Endothelial cell of umbilical vein (primary cell): Measurements from ENCODE around the gene GRK4. TPM values are rescaled to one million over a fixed set of nuclear protein-coding genes. Genes with fewer than 3 reads are reported as not detected.

ENCODE experiments used
- BruUV-seq: library from RNA; stranded (reverse); fragments of 400-500 nt; replicated peaks from 2 replicates; lab custom pipeline; 2021; lab: Mats Ljungman, UMichigan
- CTCF ChIA-PET: fragments of 300-600, 350-600 bp; sonication (Branson Sonifier 250); formaldehyde crosslinking; loops from one replicate; lab custom pipeline; 2021; ENCODE audit warnings: antibody characterized with exemption, inconsistent platforms; lab: Charles Lee
- POLR2A ChIA-PET: fragments of 300-600, 350-600 bp; sonication (Branson Sonifier 250); formaldehyde crosslinking; loops from one replicate; lab custom pipeline; 2021; ENCODE audit warnings: antibody characterized with exemption, inconsistent platforms; lab: Charles Lee
- DNase-seq: peaks from one replicate; pipeline ENCODE4 v3.0.0-alpha.2; 2011; ENCODE audit warnings: low read depth, low spot score
- FAIRE-seq: peaks from 2 replicates; lab custom pipeline; 2011; peaks lifted over from hg19 to GRCh38; lab: Jason Lieb, UNC
- H2AFZ ChIP-seq: 2 replicates; pipeline ENCODE4 v1.6.0; 2012; ENCODE audit warnings: low read depth, low read length, control low read depth, inconsistent platforms
- H3K27ac ChIP-seq: 2 replicates; pipeline ENCODE4 v1.5.1; 2011; ENCODE audit warnings: low read depth, mild to moderate bottlenecking, control low read depth, low read length, moderate library complexity; ENCODE audit not compliant: insufficient read depth
- H3K27me3 ChIP-seq, 2 experiments: 2 replicates each; pipeline versions ENCODE4 v1.6.0 to v1.6.1; 2011; ENCODE audit warnings: low read length in 2 of 2, mixed read lengths in 1 of 2; ENCODE audit not compliant: control insufficient read depth in 2 of 2, insufficient read depth in 2 of 2
- H3K36me3 ChIP-seq, 2 experiments: 2 replicates in 1 of 2; 3 replicates in 1 of 2; pipeline ENCODE4 v1.5.1; 2011; ENCODE audit warnings: low read length in 2 of 2, mild to moderate bottlenecking in 1 of 2, moderate library complexity in 1 of 2; ENCODE audit not compliant: control insufficient read depth in 2 of 2, insufficient read depth in 2 of 2; ENCODE audit errors: extremely low read depth in 1 of 2
- H3K4me1 ChIP-seq: 3 replicates; pipeline ENCODE4 v1.5.1; 2011; ENCODE audit warnings: mild to moderate bottlenecking, low read length; ENCODE audit not compliant: control insufficient read depth, insufficient read depth; ENCODE audit errors: extremely low read depth
- H3K4me2 ChIP-seq: 2 replicates; pipeline ENCODE4 v1.6.1; 2011; ENCODE audit warnings: low read length, control low read depth, mixed read lengths; ENCODE audit not compliant: insufficient read depth
- H3K4me3 ChIP-seq, 3 experiments: fragments of 200-600 bp in 1 of 3; sonication (generic), shearing (Covaris generic) in 1 of 3; replicated peaks in 1 of 3; 2 replicates each; pipeline ENCODE4 v1.5.1; 2011 to 2016; ENCODE audit warnings: control low read depth in 3 of 3, low read length in 3 of 3, mild to moderate bottlenecking in 2 of 3, inconsistent platforms in 1 of 3, low read depth in 1 of 3, moderate library complexity in 1 of 3; ENCODE audit not compliant: insufficient read depth in 1 of 3
- H3K79me2 ChIP-seq: 2 replicates; pipeline ENCODE4 v1.6.0; 2012; ENCODE audit warnings: low read length, inconsistent platforms; ENCODE audit not compliant: control insufficient read depth, insufficient read depth
- H3K9ac ChIP-seq: replicated peaks from 2 replicates; pipeline ENCODE3; 2011; ENCODE audit warnings: low read length, control low read depth; ENCODE audit not compliant: insufficient read depth; ENCODE audit errors: extremely low read depth
- H3K9me1 ChIP-seq: replicated peaks from 3 replicates; pipeline ENCODE4 v1.6.0; 2011; ENCODE audit warnings: mild to moderate bottlenecking, low read length; ENCODE audit not compliant: control insufficient read depth, insufficient read depth; ENCODE audit errors: extremely low read depth
- H3K9me3 ChIP-seq: replicated peaks from 2 replicates; pipeline ENCODE4 v1.5.1; 2012; ENCODE audit warnings: low read length, inconsistent platforms; ENCODE audit not compliant: control insufficient read depth, insufficient read depth
- H4K20me1 ChIP-seq: replicated peaks from 2 replicates; pipeline ENCODE3; 2011; ENCODE audit warnings: mild to moderate bottlenecking, low read length; ENCODE audit not compliant: control insufficient read depth, insufficient read depth; ENCODE audit errors: extremely low read depth
- CTCF ChIP-seq, 2 donors: IDR thresholded peaks; 1 replicate in 1 of 2; 2 replicates in 1 of 2; pipeline ENCODE4 v1.5.1; 2011; ENCODE audit warnings: low read length in 2 of 2, mild to moderate bottlenecking in 2 of 2, moderate library complexity in 2 of 2, control low read depth in 1 of 2, inconsistent platforms in 1 of 2, low read depth in 1 of 2; ENCODE audit not compliant: insufficient read depth in 1 of 2; ENCODE audit errors: extremely low read depth in 1 of 2
- EZH2 ChIP-seq: IDR thresholded peaks from 2 replicates; pipeline ENCODE4 v1.6.1; 2012; ENCODE audit warnings: borderline replicate concordance, low read depth, mild to moderate bottlenecking, moderate library complexity, low read length, inconsistent platforms; ENCODE audit not compliant: severe bottlenecking
- FOS ChIP-seq: IDR thresholded peaks from 2 replicates; pipeline ENCODE4 v1.6.1; 2011; ENCODE audit warnings: mild to moderate bottlenecking, low read length, moderate library complexity, borderline replicate concordance; ENCODE audit not compliant: insufficient read depth
- GATA2 ChIP-seq: IDR thresholded peaks from 2 replicates; pipeline ENCODE4 v1.7.0; 2011; ENCODE audit warnings: low read depth, mild to moderate bottlenecking, moderate library complexity, mixed read lengths, low read length; ENCODE audit not compliant: insufficient read length, insufficient read depth
- JUN ChIP-seq: IDR thresholded peaks from 2 replicates; pipeline ENCODE4 v1.6.1; 2011; ENCODE audit warnings: borderline replicate concordance, low read depth; ENCODE audit not compliant: insufficient read length, insufficient read depth
- MAX ChIP-seq: IDR thresholded peaks from 2 replicates; pipeline ENCODE4 v1.6.1; 2011; ENCODE audit not compliant: insufficient read depth, insufficient read length
- MYC ChIP-seq: IDR thresholded peaks from one replicate; pipeline ENCODE4 v1.6.1; 2011; ENCODE audit warnings: mild to moderate bottlenecking, low read depth, low read length
- POLR2A ChIP-seq: IDR thresholded peaks from 2 replicates; pipeline ENCODE4 v1.6.1; 2012; ENCODE audit warnings: low read depth, mild to moderate bottlenecking, control low read depth, low read length
- POLR2AphosphoS5 ChIP-seq: IDR thresholded peaks from 2 replicates; pipeline ENCODE4 v1.6.1; 2012; ENCODE audit warnings: low read depth, mild to moderate bottlenecking, control low read depth, low read length, moderate library complexity; ENCODE audit not compliant: insufficient read depth
- dilution Hi-C: fragments of 300-500 bp; cut with MboI; formaldehyde crosslinking; loops from one replicate; pipeline ENCODE4 v1.15.0; 2019; ENCODE audit warnings: low sequenced_read_pairs; ENCODE audit not compliant: extremely low pct_ligation_motif_present
- intact Hi-C: fragments of 100-400 bp; cut with micrococcal nuclease; formaldehyde crosslinking; loops from one replicate; pipeline ENCODE4 v1.10.0; 2022
- polyA plus RNA-seq, 4 experiments: library from polyadenylated mRNA; depleted of rRNA in 3 of 4; stranded (reverse) in 3 of 4; unstranded in 1 of 4; fragments of >200 nt; gene quantifications; 2 replicates each; pipeline versions ENCODE4 v1.2.1 to v1.2.3, GENCODE V29; 2011 to 2012; ENCODE audit warnings: missing spikeins in 1 of 4
- total RNA-seq: library from RNA; stranded (reverse); gene quantifications from 2 replicates; pipeline ENCODE4 v1.2.3, GENCODE V29; 2021

Gene GRK4
- total and polyA plus RNA-seq, 2 donors (not counting 3 experiments of a cell fraction or from before 2014, with no cell fraction given), result 3.1 to 6.3 TPM

- DNase-seq (no peak), FAIRE-seq (no peak)
- Histone ChIP-seq H3K9ac (no peak overlapping the region), H3K4me1 (no peaks in the 10 kb centered on the region), H3K79me2 (peaks cover 48% of the 10 kb centered on the region), H3K36me3 (peaks cover 0 to 2% of the 10 kb centered on the region in 2 experiments), H3K27me3 (no peaks in the 10 kb centered on the region), H3K27ac (no peak overlapping the region), H3K9me3 (no peaks in the 10 kb centered on the region), H4K20me1 (peaks cover 5% of the 10 kb centered on the region), H3K4me3 (no peak overlapping the region), H3K9me1 (no peaks in the 10 kb centered on the region), H3K4me2 (no peak overlapping the region), H2AFZ (no peak overlapping the region)
- dilution Hi-C loops, result no loop called here
- no TSS peak for BruUV-seq
- ChIA-PET POLR2A (no interaction called here), CTCF (interaction anchor here (1.3 kb wide), 1 partner anchor 53 kb away, joined by 3 read pairs; no protein-coding TSS in a partner anchor)
- intact Hi-C loops, result no loop called here
- no peak for TF ChIP-seq MYC
- no peak for TF ChIP-seq MAX
- TF ChIP-seq POLR2AphosphoS5, result no peak
- no peak for TF ChIP-seq POLR2A
- no peak for TF ChIP-seq GATA2
- TF ChIP-seq EZH2, result no peak
- TF ChIP-seq CTCF (IDR thresholded peaks at IDR 0.05; ENCODE audit: extremely low read depth in 1 of 2, insufficient read depth in 1 of 2, low read depth in 1 of 2, low read length in 2 of 2), result no peak
- no peak for TF ChIP-seq FOS
- no peak for TF ChIP-seq JUN
Observed at GRCh38 chr4:3082925-3083515, 119.6 kb downstream of the GRK4 start.
